Hepatocyte (in vitro differentiated cells): ENCODE data around the gene NYNRIN. TPM values are rescaled to one million over a fixed set of nuclear protein-coding genes. Genes with fewer than 3 reads are reported as not detected.

Experiments used
- DNase-seq: peaks from one replicate; pipeline ENCODE4 v3.0.0-alpha.2; 2016; ENCODE audit warnings: low spot score
- H2AFZ ChIP-seq: fragments of 200-600 bp; sonication (generic); 2 replicates; pipeline ENCODE4 v1.6.0; 2016; ENCODE audit warnings: antibody characterized with exemption, mild to moderate bottlenecking
- H3K27ac ChIP-seq: fragments of 200-600 bp; sonication (generic); 2 replicates; pipeline ENCODE4 v1.5.1; 2016; ENCODE audit warnings: mild to moderate bottlenecking
- H3K27me3 ChIP-seq: fragments of 200-600 bp; sonication (generic); 2 replicates; pipeline ENCODE4 v1.6.1; 2016
- H3K36me3 ChIP-seq: fragments of 200-600 bp; sonication (generic); replicated peaks from 2 replicates; pipeline ENCODE4 v1.5.1; 2016; ENCODE audit warnings: low read depth; ENCODE audit not compliant: insufficient read depth
- H3K4me1 ChIP-seq: fragments of 200-600 bp; sonication (generic); 2 replicates; pipeline ENCODE4 v1.5.1; 2016; ENCODE audit warnings: mild to moderate bottlenecking, moderate library complexity; ENCODE audit not compliant: insufficient read depth
- H3K4me2 ChIP-seq: fragments of 200-600 bp; sonication (generic); 2 replicates; pipeline ENCODE4 v1.6.0; 2016
- H3K4me3 ChIP-seq: fragments of 200-600 bp; sonication (generic); 2 replicates; pipeline ENCODE4 v1.5.1; 2016; ENCODE audit warnings: mild to moderate bottlenecking
- H3K79me2 ChIP-seq: fragments of 200-600 bp; sonication (generic); 2 replicates; pipeline ENCODE4 v1.6.0; 2017; ENCODE audit warnings: mild to moderate bottlenecking
- H3K9me2 ChIP-seq: fragments of 200-600 bp; sonication (generic); replicated peaks from 2 replicates; pipeline ENCODE4 v1.6.0; 2017; ENCODE audit warnings: mild to moderate bottlenecking; ENCODE audit not compliant: insufficient read depth
- H3K9me3 ChIP-seq: fragments of 200-600 bp; sonication (generic); 2 replicates; pipeline ENCODE4 v1.5.1; 2016; ENCODE audit warnings: low read depth, mild to moderate bottlenecking
- H4K20me1 ChIP-seq: fragments of 200-600 bp; sonication (generic); 2 replicates; pipeline ENCODE4 v1.6.0; 2016; ENCODE audit warnings: mild to moderate bottlenecking; ENCODE audit not compliant: insufficient read depth, poor library complexity, severe bottlenecking
- CTCF ChIP-seq: fragments of 200-600 bp; sonication (generic); IDR thresholded peaks from 2 replicates; pipeline ENCODE4 v1.5.1; 2016; ENCODE audit warnings: antibody characterized with exemption, mild to moderate bottlenecking; ENCODE audit not compliant: poor library complexity
- EZH2 ChIP-seq: fragments of 200-600 bp; sonication (generic); IDR thresholded peaks from 2 replicates; pipeline ENCODE4 v1.6.1; 2016; ENCODE audit warnings: antibody characterized with exemption, mild to moderate bottlenecking, borderline replicate concordance
- EZH2phosphoT487 ChIP-seq: fragments of 200-600 bp; sonication (generic); IDR thresholded peaks from one replicate; pipeline ENCODE4 v1.6.1; 2018; ENCODE audit warnings: antibody characterized with exemption, mild to moderate bottlenecking, low read depth, moderate library complexity; ENCODE audit not compliant: unreplicated experiment, severe bottlenecking
- WGBS: methylation state at CpG from one replicate; pipeline ENCODE4 v1.1.6; 2016; ENCODE audit warnings: low lambda C conversion rate; ENCODE audit errors: missing lambda C conversion rate; 5-methylcytosine and 5-hydroxymethylcytosine counted together
- polyA plus RNA-seq: library from polyadenylated mRNA; unstranded; fragments of >200 nt; fragmentation: Nextera tagmentation; extraction: Ambion mirVana; gene quantifications from 2 replicates; pipeline ENCODE4 v1.2.1, GENCODE V29; 2016
- total RNA-seq: library from RNA; depleted of rRNA; stranded (reverse); fragments of >200 nt; gene quantifications from 2 replicates; pipeline ENCODE4 v1.2.3, GENCODE V29; 2014

The NYNRIN gene
- total and polyA plus RNA-seq, 2 experiments from 2014 or later: 34.5 to 56.5 TPM

- Histone ChIP-seq H3K9me2 (no peaks in the 10 kb centered on the region), H3K4me3 (no peak overlapping the region), H2AFZ (no peak overlapping the region), H3K9me3 (no peaks in the 10 kb centered on the region), H3K27me3 (no peaks in the 10 kb centered on the region), H3K36me3 (no peaks in the 10 kb centered on the region), H3K79me2 (no peaks in the 10 kb centered on the region), H3K4me2 (no peak overlapping the region), H4K20me1 (no peaks in the 10 kb centered on the region), H3K27ac (no peak overlapping the region), H3K4me1 (no peaks in the 10 kb centered on the region)
- TF ChIP-seq CTCF (no peak), EZH2 (no peak), EZH2phosphoT487 (no peak)
- 94% methylated on average over 1 of the region's 1 CpG for WGBS
- DNase-seq: no peak
Observed at GRCh38 chr14:24458736-24459135, 59.9 kb downstream of the NYNRIN start.

DNA sequence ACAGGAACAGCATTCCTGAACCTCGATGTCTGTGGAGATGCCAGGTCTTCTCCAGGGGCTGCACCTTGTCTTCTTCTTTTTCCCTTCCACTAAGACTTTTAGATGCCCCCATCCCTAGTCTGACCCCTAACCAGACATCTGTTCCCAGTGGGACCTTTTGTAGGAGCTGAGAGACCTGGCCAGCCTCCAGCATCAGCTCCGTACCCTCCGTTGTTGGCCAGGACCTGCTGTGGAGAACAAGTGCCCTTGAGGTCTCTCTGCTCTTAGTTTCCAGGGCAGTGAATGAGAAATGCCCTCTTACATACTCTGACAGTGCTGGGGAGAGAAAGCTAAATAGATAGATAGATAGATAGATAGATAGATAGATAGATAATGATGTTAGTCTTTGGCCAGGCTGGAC, 60.5 kb downstream of the NYNRIN start:
- no peak overlapping the region for H3K4me2 ChIP-seq
- no peaks in the 10 kb centered on the region for H3K79me2 ChIP-seq
- DNase-seq: no peak
- no peaks in the 10 kb centered on the region for H4K20me1 ChIP-seq
- no peak overlapping the region for H3K4me3 ChIP-seq
- no peaks in the 10 kb centered on the region for H3K9me2 ChIP-seq
- 95% methylated on average over 3 of the region's 3 CpGs for WGBS
- H3K36me3 ChIP-seq: no peaks in the 10 kb centered on the region
- no peaks in the 10 kb centered on the region for H3K27me3 ChIP-seq
- H3K27ac ChIP-seq: no peak overlapping the region
- H2AFZ ChIP-seq: no peak overlapping the region
- H3K9me3 ChIP-seq: no peaks in the 10 kb centered on the region
- TF ChIP-seq EZH2 (no peak), EZH2phosphoT487 (no peak), CTCF (no peak)
- H3K4me1 ChIP-seq: no peaks in the 10 kb centered on the region

- H3K79me2 ChIP-seq: no peaks in the 10 kb centered on the region
- H2AFZ ChIP-seq: no peak overlapping the region
- no peaks in the 10 kb centered on the region for H3K27me3 ChIP-seq
- H3K4me3 ChIP-seq: no peak overlapping the region
- no peaks in the 10 kb centered on the region for H3K9me3 ChIP-seq
- H3K9me2 ChIP-seq: no peaks in the 10 kb centered on the region
- H3K4me1 ChIP-seq: no peaks in the 10 kb centered on the region
- DNase-seq: no peak
- no peak for TF ChIP-seq CTCF
- TF ChIP-seq EZH2: no peak
- no peak for TF ChIP-seq EZH2phosphoT487
- no peak overlapping the region for H3K27ac ChIP-seq
- no peaks in the 10 kb centered on the region for H4K20me1 ChIP-seq
- no peaks in the 10 kb centered on the region for H3K36me3 ChIP-seq
- no peak overlapping the region for H3K4me2 ChIP-seq
Observed at GRCh38 chr14:24461336-24461735, 62.5 kb downstream of the NYNRIN start.
